GM18867 (cell line): ENCODE results near the gene SLC7A7.
"Not testable (repeated sequence)": the region's sequence is repeated elsewhere in the genome, so short reads cannot be mapped to it uniquely, and the experiment has no call there.

Experiments used
- ATAC-seq: cut with Tn5 transposase; IDR thresholded peaks from one replicate; pipeline ENCODE4 v1.9.1; 2021; ENCODE audit warnings: mild to moderate bottlenecking, moderate library complexity; ENCODE audit not compliant: unreplicated experiment

The SLC7A7 gene

DNA sequence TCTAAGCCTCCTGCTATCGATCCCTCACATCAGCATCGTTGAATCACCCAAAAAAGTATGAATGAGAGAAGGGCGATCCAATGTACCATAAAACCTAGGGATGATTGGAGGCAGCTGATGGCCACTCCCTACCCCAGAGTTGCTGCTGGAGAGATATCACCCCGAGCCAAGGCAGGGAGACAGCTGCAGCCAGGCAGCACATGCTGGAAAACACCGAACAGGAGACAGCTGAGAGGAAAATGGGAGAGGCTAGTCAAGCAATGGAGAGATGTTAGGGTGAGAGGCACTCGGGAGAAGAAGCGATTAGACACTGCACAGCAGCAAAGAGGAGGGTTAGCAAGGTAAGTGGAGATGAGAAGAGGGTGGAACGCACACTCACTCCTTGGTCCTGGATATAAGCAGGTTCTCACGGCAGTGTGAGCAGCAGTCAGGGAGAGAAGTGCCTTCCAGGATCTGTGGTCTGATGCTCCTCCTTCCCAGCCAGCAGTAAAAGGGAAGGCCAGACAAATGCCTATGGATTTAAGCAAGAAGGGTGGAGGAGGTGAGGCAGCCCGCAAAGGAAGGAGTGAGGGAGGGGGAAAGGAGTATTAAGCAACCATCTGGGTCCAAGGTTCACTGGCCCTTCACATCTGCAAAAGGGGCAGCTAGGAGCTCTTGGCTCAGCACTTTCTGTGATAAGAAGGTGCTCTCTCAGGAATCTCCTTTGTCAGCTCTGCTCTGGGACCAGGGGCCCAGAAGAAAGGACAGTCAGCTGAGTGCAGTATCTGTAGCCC lies at the start of gene SLC7A7:
Gene SLC7A7 (minus strand): TSS at position 495 of the 773 bp plus-strand sequence. CDS start 2,037 bp downstream, outside the sequence.
- peak; percentile 3 for ATAC-seq

DNA sequence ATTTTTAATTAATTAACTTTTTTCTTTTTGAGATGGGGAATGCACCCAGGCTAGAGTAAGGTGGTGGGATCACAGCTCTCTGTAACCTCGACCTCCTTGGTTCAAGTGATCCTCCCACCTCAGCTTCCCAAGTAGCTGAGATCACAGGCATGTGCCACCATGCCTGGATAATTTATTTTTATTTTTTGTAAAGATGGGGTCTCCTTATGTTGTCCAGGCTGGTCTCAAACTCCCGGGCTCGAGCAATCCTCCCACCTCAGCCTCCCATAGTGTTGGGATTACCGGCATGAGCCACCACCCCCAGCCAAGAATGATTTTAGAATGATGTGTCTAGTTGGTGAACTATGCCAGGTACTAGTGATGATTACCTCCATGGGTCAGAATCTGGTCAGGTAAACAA lies 49.7 kb upstream of the SLC7A7 start:
- ATAC-seq: no peak

DNA sequence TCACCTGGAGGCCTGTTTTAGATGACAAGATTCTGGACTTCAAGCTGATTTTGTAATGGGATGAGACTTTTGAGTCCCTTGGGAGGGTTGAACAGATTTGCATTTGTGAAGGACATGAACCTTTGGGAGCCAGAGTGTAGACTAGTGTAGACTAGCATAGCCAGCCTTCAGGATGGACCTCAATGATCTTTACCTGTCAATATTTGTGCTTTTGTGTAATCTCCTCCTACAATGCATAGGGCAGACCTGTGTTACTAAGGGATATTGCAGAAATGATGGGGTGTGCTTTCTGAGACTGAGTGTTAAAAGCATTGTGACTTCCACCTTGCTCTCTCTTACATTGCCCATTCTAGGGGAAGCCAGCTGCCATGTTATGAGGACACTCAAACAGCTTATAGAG lies 46.4 kb upstream of the SLC7A7 start:
- ATAC-seq: no peak

DNA sequence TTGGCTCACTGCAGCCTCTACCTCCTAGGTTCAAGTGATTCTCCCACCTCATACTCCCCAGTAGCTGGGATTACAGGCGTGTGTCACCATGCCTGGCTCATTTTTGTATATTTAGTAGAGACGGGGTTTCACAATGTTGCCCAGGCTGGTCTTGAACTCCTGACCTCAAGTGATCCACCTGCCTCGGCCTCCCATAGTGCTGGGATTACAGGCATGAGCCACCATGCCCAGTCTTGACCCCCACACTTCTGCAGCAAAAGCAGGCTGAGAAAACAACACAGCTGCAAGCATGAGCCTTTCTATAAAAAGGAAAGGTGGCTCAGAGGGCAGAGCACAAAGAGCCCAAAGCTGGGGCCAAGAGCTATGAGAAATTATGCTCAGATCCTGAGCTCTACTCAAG lies 45.1 kb upstream of the SLC7A7 start:
- not testable (repeated sequence) for ATAC-seq

DNA sequence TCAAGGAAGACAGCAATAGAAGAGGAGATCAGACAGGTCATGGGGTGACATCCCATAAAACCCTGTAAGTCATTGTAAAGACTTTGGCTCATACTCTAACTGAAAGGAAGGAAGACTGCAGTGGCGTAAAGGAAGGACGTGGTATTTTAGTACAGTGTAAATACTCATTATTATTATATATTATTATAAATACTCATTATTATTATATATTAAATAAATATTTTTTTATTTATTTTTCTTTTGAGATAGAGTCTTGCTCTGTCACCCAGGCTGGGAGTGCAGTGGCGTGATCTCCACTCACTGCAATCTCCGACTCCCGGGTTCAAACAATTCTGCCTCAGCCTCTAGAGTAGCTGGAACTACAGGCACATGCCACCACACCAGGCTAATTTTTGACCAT lies 41.2 kb upstream of the SLC7A7 start:
- no peak for ATAC-seq

DNA sequence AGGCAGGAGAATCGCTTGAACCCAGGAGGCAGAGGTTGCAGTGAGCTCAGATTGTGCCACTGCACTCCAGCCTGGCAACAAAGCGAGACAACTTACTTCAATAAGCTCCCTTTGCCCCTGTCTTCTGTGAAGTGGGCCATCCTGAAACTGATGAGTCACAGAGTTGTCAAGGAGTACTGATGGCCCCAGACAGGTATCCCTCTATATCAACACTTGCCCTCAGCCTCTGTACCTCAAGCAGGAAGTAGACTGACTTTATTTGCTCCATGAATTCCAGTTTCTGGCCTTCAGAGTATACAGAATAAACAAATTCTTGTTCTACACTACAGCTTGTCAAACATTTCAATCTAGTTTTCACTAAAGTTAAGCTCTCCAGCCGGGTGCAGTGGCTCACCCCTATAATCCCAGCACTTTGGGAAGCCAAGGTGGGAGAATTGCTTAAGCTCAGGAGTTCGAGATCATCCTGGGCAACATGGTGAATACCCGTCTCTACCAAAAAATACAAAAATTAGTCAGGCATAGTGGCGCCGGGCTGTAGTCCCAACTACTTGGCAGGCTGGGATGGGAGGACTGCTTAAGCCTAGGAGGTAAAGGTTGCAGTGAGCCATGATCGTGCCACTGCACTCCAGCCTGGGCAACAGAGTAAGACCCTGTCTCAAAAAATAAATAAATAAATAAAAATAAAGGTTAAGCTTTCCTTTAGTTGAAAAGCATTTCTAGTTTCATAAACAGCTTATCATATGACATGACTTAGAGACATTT lies 39.9 kb upstream of the SLC7A7 start:
- ATAC-seq: no peak

DNA sequence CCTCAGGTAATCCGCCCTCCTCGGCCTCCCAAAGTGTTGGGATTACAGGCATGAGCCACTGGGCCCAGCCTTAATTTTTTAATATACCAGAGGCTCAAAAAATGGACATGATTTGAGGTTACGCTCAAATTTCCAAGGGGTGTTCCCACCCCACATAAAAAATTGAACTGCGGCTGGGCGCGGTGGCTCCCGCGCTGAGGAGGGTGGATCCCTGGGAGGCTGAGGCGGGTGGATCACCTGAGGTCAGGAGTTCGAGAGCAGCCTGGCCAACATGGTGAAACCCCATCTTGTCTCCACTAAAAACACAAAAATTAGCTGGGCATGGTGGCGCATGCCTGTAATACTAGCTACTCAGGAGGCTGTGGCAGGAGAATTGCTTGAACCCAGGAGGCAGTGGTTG lies 39.1 kb upstream of the SLC7A7 start:
- not testable (repeated sequence) for ATAC-seq

DNA sequence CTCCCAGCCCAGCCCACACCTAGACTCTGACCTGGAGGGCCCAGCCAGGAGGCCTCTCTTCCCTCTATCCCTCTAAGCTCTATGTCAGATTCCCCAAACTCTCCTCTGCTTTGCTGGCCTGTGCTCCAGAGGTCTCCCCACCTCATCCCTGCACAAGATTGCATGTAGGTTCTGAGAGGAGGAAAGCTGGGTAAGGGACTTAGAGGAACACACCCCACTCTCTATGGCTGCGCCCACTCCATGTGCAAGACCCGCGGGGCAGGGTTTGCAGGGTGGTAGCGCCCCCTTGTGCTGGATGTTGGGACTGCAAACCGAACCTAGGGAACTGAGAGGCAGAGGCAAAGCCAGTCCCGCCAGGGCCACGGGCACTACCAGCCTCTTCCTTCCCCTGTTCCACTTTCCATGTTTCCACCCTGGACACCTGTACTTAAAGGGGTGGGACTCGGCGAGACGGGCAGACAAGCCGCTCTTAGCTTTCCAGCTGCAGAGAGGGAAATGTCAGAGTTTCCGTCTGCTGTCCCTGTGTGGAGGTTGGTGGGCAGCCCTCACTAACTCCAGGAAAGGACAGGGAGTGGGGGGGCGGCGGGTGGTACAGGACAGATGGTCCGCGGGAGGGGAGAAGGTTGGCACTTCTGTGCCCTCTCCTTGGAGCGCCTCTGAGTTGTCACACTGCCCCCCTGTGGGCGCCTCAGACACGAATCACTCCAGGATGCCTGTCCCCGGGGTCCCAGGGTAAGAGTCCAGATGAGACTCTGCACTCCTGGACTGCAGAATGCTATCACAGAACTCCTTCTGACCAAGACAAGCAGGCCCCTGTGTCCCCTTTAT lies 37.9 kb upstream of the SLC7A7 start:
- peak; percentile 81 for ATAC-seq

DNA sequence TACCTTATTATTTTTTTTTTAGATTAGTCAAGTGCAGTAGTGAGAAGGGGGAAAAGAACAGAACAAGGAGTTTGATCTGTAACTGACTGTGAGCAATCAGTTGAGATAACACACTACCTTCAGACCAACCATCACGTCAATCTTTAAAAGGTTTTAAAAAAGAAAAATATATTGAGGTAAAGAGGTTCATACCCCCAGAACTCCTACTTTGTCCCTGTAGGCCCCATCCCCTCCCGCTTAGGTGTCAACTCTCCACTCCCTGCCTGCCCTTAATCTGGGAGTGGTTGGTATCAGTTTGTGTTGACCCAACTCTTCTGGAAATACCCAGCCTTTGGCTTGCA lies 37.3 kb upstream of the SLC7A7 start:
- ATAC-seq: no peak

DNA sequence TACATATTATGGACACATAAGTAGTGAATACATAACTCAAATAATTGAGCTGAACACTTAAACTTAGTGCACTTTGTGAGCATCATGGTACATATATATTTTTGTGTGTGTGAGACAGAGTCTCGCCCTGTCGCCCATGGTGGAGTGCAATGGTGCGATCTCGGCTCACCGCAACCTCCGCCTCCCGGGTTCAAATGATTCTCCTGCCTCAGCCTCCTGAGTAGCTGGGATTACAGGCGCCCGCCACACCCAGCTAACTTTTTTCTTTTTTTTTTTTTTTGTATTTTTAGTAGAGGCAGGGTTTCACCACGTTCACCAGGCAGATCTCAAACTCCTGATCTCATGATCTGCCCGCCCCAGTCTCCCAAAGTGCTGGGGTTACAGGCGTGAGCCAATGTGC lies 36.9 kb upstream of the SLC7A7 start:
- not testable (repeated sequence) for ATAC-seq

DNA sequence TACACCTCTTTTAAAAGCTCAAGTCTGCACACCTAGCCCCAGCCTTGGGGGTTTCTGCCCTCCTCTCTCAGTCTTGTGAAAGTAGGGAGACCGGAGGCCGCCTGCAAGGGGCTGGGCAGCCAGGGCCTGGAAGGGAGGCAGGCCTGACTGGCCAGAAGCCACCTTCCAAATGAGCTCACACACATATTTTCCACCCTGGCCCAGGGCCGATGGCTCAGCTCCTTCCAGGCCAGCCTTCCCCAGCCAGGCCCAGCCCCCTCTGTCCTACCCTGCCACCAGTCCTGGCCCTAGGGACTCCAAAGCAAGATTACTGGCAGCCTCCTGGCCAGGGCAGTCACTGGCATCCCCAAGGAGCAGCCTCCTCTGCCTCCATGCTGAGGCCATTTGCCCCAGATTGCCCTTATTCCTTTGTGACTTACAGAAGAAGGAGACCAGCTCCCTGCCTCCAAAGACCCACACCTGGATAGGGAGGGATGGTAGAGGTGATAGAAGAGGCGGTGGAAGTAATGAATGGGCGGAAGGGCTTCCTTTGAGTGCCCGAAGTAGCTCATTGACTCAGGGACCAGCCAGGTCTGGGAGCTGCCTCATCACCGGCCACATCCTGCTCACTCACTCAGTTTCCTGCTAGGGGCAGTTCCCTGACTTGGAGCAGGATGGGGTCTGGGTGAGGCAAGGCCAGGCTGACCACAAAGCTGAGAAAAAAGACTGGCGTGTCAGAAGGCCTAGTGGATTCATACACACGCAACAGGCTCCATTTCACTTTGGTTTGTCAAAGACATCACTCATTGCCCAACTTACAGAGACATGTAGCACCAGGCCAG lies 35.9 kb upstream of the SLC7A7 start:
- no peak for ATAC-seq

DNA sequence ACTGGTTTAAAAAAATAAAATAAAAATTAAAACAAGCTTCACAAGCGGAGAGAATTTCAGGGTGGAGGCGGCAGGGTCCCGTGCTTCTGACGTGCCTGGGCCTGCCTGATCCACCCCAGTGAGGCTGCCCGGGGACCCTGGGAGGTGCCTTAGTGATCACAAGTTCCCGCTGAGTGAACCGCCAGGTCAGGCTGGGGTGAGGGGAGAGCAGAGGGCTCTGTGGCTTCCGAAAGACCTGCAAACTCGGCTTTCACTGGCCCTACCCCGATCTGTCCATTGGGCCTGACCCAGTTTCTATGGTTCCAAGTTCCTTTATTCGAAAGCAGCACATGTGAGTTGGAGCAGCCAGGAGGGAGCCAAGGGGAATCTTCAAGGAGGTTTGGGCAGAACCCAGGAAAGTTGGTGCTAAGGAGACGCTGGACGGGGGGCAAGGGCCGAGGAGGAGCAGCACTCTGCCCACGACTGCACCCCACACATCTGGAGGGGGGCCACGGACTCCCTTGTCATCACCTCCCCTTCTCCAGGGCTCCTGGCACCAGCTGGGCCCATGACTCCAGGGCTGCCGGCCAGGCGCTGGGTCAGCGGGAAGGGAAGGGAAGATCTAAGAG lies 34.1 kb upstream of the SLC7A7 start:
- no peak for ATAC-seq

DNA sequence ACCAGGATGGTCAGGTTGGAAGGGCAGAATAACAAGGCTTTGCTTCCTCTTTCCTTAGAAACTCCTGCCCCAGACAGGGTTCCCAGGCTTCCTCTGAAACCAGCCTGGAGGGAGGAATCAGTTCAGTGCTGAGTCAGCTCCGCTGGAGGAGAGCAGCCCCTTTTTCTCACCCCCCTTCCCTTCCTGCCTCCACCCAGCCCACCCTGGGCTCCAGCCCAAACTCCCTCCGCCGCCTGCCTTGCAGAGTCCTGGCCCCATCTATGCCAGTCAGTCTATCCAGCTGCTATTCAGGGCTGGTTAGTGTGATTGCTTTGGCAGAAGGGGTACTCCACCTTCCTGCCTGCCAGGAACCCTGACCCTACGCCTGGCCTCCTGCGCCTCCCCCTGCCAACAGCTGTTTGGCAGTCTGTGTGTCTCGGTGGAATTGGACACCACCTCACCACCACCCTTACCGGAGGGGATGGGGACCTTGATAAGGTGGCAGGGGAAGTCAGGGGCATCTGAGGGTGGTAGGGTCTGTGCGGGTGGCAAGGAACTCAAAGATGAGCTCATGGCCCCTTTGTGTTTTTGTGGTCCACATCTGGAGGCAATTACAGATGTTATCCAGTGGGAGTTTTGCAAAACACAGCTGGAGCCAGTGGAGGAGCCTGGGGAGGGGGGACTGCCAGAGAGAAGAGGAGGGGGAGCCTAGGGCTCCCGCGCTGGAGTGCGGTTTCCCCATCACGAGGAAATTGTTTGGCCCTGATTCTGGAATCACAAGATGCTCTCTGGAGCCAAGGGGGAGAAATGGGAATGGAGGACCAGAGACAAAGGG lies 33.3 kb upstream of the SLC7A7 start:
- no peak for ATAC-seq

DNA sequence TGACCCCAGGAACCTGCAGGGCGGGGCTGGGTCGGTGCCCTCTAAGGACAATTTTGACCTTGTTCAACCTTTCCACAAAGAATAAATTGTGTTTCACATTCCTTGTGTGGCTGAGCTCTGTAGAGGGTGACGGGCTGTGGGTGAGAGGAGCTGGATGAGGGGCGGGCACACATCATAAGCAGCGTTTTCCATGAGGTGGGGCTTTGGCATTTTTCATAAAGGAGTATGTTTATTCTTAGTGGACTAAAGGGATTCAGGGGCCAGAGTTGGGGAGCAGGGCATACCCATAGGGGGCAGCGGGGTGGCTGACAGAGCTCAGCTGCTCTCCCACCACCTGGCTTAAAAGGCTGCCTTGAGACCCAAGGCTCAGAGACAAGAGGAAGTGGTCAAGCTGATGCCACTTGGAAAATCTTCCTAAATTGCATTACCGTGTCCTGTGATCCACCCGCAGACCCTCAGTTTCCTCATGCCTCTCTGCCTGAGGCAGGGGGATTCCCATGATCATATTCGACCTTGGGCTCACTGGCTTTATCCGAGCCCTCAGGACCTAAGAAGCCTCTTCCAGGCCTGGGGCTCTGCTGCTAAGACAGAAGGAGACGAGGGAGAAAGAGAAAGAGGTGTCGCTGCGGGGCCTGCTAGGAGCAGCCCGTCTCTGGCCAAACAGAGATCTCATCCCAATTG lies 32.6 kb upstream of the SLC7A7 start:
- ATAC-seq: no peak

DNA sequence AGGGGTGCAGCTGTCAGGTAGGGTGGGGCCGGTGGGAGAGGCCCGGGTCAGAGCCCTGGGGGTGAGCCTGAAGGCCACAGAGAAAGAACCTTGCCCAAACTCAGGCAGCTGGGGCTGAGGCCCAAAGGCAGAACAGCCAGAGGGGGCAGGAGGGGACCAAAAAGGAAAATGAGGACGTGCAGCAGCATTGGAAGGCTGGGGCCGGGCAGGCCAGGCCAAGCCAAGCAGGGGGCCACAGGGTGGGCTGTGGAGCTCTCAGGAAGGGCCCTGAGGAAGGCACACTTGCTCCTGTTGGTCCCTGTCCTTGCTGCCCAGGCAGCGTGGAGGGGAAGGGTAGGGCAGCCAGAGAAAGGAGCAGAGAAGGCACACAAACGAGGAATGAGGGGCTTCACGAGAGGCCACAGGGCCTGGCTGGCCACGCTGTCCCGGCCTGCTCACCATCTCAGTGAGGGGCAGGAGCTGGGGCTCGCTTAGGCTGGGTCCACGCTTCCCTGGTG lies 31.6 kb upstream of the SLC7A7 start:
- no peak for ATAC-seq

DNA sequence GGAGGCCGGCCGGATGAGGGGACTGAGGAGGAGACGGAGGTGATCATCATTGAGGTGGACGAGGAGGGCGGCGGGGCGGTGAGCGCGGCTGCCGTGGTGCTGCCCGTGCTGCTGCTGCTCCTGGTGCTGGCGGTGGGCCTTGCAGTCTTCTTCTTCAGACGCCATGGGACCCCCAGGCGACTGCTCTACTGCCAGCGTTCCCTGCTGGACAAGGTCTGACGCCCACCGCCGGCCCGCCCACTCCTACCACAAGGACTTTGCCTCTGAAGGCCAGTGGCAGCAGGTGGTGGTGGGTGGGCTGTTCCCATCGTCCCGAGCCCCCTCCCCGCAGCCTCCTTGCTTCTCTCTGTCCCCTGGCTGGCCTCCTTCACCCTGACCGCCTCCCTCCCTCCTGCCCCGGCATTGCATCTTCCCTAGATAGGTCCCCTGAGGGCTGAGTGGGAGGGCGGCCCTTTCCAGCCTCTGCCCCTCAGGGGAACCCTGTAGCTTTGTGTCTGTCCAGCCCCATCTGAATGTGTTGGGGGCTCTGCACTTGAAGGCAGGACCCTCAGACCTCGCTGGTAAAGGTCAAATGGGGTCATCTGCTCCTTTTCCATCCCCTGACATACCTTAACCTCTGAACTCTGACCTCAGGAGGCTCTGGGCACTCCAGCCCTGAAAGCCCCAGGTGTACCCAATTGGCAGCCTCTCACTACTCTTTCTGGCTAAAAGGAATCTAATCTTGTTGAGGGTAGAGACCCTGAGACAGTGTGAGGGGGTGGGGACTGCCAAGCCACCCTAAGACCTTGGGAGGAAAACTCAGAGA lies 30.8 kb upstream of the SLC7A7 start:
- no peak for ATAC-seq

DNA sequence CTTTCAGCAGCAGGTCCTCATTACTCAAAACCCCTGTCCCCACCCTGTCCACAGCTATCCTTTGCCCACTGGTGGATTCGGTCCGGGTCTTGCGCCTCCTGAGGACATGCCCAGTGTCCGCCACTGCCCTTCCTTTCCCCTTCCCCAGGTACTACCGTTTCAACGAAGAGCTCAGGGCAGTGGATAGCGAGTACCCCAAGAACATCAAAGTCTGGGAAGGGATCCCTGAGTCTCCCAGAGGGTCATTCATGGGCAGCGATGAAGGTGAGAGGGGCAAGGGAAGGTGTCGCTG lies 29.8 kb upstream of the SLC7A7 start:
- no peak for ATAC-seq
